SIG-M5 treated with dmso at 0.1 percent for 504 hours (cell line): ENCODE results near the gene ABT1.
"Not testable (repeated sequence)": the region's sequence is repeated elsewhere in the genome, so short reads cannot be mapped to it uniquely, and the experiment has no call there.

Experiments used
- DNase-seq: peaks from one replicate; lab custom pipeline; 2025; ENCODE audit not compliant: unreplicated experiment; lab: John Stamatoyannopoulos, UW

The ABT1 gene

DNA sequence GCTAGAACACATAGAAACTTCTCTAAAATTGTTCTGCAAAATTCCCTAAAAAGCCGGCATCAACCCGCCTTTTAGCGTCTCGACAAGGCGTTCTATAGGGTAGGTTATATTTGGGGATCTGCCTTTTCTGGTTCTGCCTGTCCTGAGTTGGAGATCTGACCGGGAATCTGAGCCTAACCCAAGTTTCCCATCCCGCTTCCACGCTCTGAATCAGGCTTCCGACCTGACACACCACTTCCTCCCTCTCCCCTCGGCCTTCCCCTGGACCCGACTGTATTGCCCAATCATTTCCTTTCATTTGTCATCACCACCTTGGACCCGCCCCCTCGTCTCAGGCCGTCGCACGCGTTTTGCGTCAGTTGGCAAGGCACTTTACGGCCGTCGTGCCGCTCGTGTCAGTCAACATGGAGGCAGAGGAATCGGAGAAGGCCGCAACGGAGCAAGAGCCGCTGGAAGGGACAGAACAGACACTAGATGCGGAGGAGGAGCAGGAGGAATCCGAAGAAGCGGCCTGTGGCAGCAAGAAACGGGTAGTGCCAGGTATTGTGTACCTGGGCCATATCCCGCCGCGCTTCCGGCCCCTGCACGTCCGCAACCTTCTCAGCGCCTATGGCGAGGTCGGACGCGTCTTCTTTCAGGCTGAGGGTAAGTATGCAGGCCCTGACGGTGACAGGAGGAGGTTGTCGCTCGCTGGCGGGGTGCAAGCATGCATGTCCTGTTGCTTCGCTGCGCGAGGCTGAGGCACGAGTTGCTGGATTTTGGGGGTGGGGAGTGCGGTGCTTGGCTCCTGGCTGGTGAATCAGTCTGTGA is at the start of gene ABT1:
Gene ABT1 (plus strand): TSS at position 375 of the 810 bp plus-strand sequence. CDS start 30 bp downstream, at position 405.
- peak; percentile 96 for DNase-seq

DNA sequence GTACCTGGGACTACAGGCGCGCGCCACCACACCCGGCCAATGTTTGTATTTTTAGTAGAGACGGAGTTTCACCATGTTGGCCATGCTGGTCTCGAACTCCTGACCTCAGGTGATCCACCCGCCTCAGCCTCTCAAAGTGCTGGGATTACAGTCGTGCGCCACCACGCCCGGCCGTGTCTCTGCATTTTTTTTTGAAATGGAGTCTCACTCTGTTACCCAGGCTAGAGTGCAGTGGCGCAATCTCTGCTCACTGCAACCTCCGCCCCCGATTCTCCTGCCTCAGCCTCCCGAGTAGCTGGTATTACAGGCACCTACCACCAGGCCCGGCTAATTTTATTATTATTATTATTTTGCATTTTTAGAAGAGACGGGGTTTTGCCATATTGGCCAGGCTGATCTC is 49.4 kb upstream of the ABT1 start:
- DNase-seq, result not testable (repeated sequence)

DNA sequence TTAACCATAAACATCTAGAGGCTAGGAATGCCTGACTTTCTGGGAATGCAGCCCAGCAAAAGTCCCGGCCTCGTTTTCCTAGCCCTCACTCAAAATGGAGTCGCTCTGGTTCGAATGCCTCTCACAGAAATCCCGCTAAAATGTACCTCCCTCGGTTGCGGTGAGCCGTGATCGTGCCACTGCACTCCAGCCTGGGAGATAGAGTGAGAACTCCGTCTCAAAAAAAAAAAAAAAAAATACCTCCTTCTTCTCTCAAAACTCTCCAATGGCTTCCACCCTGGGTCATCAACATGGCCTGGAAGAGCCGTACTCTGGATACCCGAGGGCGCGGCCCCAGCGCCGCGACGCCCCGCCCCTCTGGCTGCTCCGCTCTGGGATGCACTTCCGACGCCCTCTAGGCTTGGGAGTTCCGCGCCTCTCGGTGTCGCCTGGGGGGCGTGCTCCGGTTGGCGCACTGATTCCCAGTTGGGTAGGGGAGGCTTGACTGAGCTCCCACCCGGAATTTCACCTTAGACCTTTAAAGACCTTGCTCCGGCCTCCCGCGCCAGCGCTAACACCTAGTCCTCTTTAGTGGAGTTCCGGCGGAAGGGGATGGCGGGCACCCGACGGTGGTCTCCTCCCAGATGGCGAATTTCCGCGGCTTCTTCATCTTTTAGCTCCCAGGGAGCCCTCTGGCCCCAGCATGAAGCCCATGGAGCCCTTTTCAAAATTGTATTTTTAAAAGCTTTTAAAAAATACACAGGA is 46.3 kb upstream of the ABT1 start:
- DNase-seq, result no peak

DNA sequence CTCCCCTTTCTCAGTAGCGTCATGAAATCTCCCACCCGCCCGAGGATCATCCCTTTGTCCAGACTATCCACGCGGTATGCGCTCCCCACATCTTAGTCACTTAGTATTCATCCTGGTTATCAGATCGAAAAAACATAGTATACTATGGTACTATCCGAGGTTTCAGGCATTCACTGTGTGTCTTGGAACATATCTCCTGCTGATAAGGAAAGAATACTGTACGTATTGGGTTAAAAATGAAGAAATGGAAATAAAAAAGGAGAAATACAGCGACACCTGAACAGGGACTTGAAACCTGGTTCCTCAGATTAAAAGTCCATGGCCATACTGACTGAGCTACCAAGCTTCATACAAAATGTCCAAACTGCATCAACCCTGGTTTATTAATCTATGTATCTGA is 44.5 kb upstream of the ABT1 start:
- no peak for DNase-seq

DNA sequence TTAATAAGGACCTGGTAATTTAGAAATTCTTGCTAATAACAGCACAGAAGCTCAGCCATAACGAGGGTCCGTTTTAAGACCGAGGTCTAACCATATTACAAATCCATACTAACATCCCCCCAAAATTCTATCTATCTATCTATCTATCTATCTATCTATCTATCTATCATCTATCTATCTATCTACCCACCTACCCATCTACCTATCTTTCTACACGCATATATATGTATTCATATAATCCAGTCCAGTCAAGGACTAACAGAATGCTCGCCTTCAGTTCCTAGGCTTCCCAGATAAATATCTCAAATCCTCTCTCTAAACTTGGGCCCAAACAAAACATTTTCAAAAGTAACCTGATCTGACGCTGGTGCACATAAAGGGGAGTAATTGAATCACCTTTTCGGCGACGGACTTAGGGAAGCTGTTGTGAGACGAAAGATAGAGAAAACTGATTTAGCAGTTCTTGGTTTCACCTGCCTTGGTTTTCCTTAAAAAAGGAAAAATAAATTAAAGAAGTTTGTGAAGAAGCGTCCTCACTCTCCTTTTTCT is 44.0 kb upstream of the ABT1 start:
- DNase-seq, result no peak

DNA sequence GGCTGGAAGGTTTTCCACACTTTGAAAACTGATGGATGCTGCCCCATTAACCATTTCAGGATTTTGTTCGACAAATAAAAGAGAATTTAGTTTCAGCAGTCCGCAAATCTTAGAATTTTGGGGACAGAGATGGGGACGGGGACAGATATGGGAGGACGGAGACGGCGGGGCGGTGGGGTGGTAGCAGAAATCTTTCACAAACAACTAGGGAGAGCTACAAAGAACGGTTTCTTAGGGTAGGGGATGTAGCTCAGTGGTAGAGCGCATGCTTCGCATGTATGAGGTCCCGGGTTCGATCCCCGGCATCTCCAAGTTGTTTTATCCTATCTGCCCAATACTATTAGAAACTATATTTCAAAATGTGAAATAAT is 43.5 kb upstream of the ABT1 start:
- DNase-seq, result peak; percentile 75

DNA sequence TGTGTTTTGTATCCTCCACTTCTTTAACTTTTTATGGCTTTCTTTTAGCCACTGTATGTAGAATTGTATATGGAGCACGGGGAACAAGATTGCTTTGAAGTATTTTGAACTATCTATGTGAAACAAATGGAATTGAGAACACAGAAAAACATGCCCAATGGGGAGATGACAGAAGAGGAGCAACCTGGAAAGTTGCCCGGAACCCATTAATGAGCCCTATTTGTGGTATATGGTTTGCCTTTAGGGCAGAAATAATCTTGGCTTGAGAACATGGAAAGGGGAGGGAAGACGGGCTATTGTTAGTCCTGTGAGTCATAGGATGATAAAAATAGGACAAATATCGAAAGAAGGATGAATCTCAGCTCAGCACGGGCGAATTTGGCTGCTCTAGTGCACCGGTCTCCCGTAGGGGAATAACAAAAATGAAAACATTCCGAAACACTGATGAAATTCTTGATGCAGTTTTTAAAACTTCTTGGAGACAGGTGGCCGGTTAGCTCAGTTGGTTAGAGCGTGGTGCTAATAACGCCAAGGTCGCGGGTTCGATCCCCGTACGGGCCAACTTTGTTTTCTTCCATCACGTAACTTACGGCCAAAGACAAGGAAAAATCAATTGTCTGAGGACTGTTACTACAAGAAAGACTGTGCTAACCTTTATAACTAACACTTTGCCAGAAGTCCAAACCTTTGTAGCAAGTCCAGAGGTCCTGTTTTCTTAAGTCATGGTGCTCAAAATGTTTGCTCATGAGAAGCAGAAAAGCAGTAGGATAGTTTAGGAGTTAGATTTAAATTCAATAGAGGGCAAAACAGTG is 42.9 kb upstream of the ABT1 start:
- peak; percentile 85 for DNase-seq

DNA sequence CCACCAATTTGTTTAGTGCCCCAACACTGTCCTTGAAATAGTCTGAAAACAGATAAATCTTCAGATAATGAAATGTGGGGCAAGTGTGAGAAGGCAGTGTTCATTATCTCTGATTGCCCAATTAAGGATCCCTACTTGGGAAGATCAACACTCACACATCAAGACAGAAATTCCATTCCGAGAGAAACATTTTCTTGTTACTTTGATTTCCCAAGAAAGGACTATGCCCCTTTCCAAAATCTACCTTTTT is 42.4 kb upstream of the ABT1 start:
- no peak for DNase-seq

DNA sequence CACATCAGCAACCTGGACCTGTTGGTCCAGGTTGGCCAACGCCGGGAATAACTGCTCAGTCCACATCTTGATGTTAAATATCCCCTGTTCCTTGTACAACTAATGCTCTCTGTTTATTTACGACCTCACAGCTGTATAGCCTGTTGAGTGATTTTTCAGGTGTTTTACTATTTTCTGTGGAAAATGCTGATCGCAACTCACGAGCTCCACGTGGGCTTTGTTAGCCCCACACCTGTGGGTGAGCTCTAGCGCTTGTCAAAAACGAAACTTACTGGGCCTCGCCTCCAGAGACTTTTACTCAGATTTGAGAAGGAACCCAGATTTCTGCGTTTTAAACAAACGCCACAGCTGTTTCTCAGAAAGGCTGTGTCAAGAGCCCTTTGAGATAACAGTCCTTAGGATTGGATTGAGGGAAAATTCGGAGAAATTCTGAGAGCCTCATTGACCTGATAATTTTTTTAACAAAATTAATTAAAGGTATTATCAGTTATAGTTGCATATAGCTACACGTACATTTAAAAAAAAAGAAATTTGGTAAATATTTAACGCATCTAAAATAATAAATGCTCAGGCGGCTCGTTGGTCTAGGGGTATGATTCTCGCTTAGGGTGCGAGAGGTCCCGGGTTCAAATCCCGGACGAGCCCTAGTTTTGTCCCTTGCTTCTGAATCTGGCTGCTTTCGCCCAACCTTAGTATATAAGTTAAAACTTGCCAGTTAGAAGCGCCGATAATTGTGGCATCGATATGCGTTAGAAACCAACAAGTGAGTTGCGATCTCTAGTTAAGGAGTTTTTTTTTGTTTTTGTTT is 41.9 kb upstream of the ABT1 start:
- DNase-seq, result no peak

DNA sequence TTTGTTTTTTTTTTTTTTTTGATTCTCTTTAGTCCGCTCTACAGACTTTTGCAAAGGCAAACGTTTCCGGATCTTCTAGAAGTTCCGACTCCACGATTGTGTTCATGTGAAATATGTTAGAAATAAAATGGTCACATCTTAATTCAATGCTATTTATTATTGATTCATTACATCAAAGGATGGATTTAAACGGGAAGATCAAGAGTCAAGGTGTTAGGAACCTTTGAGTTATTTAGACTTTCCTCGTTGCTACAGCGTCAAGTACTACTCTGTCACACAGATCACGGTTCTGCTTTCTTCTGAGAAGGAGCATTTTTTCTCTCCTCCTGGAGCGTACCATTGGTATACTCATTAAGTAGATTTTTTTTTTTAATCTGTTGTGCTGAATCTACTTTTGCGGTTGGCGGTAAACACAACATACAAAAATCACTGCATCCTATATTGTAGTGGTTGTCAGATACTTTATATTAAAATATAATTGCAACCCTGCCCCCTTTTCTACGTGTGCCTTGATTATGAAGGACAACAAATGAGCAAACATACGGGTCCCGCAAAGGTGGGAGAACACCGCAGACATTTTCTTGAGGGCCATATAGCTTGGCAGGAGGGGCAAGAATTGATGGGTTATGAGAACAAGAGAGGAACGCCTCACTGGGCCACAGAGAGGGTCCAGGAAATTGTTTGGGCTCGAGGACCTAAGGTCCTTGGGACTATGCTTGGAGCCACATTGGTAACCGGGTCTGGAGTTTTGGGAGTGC is 41.1 kb upstream of the ABT1 start:
- DNase-seq, result no peak

DNA sequence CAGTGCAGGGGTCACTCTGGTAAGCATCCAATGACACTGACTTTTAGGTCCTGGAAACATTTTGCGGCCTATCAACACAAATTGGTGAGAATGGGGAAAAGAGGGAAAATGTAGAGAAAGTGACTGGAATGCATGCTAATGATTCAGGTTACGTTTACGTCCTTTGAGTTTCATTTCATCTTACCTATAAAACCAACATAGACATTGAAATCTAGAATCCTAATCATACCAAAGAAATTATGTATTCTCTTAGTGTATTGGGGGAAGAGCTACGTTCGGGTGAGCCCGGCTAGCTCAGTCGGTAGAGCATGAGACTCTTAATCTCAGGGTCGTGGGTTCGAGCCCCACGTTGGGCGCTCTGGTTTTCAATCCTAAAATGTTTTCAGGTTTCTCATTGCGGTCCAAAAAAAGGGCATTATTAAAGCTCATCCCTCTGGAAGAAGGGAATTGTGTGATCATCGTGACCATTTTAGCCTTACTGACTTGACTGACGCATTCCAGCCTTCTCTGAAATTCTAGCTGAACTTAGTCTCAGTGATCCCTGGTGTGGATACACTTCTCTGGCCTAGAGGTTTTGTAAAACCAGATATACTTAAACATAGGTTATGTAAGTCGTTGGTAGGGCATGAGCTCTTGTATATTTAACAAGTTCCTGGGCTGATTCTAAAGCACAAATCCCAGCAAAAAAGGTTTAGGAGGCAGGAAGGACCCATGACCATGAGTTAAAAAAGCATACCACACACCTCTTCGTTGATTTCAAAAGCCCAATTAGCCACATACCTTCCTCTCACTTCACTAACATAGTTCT is 40.3 kb upstream of the ABT1 start:
- peak; percentile 34 for DNase-seq

DNA sequence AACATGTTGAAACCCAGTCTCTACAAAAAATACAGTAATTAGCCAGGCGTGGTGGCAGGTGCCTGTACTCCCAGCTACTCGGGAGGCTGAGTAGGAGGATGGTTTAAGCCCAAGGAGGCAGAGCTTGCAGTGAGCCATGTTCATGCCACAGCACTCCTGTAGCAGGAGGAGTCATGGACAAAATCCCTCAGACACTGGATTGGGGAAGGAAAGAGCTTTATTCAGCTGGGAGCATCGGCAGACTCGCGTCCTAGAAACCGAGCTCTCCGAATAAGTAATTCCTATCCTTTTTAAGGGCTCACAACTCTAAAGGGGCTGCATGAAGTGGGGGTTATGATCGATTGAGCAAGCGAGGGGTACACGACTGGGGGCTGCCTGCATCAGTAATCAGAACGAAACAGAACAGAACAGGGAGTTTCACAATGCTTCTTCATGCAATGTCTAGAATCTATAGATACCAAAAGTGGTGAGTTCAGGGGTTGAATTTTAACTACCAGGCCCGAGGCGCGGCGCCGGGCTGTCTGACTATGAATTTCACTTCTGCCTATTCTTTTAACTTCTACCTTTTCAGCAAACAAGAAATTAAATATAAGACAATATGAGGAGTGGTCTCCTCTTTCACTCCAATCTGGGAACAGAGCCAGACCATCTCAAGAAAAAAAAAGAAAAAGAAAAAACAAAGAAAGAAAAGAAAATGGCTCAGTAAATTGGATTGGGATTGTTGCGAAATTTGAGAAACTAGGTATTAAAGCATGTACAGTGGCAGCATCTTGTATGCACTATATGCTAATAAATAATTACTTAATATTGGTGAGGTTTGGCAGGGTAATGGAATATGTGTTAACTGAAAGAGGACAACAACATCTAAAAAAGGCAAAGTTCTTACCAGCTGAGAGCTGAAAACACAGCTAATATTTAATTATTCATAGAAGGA is 35.0 kb upstream of the ABT1 start:
- DNase-seq, result peak; percentile 52

DNA sequence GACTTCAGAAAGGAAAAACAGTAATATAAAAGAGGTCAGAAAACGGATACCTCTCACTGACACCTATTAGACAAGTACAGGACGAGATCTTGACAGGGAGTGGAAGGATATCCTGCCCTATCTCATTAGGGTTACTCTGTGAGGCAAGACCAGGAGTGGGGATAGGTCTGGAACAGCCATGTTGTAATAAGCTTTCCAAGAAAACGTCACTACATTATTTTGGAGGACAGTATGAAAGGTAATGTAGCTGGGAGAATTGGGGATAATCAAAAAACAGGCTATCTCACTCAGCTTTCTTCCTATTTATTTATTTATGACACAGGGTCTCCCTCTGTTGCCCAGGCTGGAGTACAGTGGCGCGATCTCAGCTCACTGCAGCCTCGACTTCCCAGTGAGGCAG is 33.3 kb upstream of the ABT1 start:
- no peak for DNase-seq

DNA sequence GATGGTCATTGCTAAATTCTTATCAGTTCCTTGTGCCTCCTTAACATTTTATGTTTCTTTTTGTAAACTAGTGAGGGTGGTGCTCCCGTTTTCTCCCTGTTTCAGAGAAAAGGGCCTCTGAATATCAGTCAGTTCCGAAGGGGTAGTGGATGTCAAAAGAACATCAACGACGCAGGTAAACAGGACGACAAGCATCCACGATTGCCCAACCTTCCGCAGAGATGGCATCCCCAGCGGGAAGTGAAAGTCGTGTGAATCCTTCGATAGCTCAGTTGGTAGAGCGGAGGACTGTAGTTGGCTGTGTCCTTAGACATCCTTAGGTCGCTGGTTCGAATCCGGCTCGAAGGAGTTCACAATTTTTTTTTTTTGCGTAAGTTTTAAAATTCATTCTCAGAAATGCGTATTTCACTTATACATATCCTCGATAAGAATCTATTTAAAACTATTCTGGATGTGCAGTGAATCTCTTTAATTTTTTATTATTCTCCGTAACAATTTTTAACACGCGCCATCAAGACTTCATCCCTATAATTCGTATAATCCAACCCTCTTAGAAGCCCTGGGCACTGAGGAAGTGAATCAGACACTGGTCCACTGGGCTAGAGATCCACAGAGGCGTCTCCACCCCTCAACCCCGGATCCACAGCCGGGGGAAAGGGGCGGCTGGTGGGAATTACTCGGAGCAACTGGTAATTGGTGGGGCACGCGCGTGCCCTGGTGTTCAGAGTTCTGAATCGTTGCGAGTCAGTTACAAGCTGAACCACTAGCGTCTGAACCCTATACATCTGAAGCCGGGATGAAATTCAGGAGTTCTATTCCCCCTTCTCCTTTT is 27.9 kb upstream of the ABT1 start:
- peak; percentile 76 for DNase-seq

DNA sequence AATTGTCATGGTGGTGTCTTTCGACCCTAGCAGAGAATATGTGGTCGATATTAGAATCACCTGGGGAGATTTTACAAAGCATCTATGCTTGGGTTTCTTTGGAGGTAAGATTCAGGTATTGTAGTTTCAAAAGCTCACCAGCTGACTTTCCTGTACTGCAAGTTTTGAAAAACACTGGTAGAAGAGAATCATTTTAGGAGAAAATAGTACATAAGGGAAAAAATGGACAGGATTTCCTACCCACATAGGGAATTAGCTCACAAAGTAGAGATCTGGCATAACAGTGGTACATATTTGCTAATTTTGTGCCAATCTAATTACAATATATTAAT is 27.4 kb upstream of the ABT1 start:
- DNase-seq, result no peak

DNA sequence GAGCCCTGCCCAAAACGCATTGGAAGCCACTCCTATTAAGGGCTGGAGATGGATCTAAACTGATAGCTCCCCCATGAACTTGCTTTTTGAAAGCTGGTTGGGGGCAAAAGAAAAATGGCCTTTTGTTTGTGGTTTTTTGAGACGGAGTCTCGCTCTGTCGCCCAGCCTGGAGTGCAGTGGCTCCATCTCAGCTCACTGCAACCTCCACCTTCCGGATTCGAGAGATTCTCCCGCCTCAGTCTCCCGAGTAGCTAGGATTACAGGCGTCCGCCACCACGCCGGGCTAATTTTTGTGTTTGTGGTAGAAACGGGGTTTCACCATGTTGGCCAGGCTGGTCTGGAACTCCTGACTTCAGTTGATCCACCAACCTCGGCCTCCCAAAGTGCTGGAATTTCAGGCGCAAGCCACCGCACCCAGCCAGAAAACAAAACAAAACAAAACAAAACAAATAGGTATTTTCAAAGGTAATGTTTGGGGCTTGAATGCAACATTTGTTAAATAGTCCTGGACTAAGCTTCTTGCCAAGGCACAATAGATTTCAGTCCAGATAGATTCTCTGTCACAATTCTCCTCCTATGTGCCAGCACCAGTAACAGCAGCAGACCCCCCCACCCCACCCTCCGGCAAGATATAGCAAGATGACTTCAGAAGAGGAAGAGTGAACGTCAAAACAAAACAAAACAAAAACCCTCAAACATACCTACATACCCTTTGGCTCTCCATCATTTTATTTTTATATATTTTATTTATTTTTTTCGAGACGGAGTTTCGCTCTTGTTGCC is 26.5 kb upstream of the ABT1 start:
- DNase-seq, result no peak
